ENCODE data around the gene ZXDC.

DNA sequence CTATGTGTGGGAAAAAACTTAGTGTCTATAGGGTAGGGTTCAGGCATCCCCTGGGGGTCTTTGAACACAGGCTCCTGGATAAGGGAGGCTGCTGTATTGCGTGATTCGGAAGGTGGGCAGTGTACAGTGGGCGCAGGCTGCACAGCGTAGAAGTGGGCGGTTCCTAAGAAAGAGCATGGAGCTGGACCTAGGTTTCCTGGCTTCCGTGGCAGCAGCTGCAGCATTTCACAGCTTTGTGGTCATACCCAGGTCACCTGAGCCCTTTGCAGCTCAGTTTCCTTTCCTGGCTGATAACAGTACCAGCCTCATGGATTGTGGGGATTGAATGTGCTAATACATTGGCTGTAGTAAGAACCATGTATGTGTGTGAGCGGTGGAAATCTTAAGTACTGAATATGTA lies 58.7 kb downstream of the ZXDC start:
- TF ChIP-seq, protein P1, sequence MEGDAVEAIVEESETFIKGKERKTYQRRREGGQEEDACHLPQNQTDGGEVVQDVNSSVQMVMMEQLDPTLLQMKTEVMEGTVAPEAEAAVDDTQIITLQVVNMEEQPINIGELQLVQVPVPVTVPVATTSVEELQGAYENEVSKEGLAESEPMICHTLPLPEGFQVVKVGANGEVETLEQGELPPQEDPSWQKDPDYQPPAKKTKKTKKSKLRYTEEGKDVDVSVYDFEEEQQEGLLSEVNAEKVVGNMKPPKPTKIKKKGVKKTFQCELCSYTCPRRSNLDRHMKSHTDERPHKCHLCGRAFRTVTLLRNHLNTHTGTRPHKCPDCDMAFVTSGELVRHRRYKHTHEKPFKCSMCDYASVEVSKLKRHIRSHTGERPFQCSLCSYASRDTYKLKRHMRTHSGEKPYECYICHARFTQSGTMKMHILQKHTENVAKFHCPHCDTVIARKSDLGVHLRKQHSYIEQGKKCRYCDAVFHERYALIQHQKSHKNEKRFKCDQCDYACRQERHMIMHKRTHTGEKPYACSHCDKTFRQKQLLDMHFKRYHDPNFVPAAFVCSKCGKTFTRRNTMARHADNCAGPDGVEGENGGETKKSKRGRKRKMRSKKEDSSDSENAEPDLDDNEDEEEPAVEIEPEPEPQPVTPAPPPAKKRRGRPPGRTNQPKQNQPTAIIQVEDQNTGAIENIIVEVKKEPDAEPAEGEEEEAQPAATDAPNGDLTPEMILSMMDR (IDR thresholded peaks at IDR 0.05): no peak
- no peak for TF ChIP-seq POLR2A (IDR thresholded peaks at IDR 0.05)

All from uterus (tissue), 2 donors.